ENCODE measurements around the gene AFTPH. TPM values are rescaled to one million over a fixed set of nuclear protein-coding genes. Genes with fewer than 3 reads are reported as not detected.

AFTPH gene
- total and polyA plus RNA-seq, 8 donors = 16.1 to 35.4 (median 19.6) TPM

DNA sequence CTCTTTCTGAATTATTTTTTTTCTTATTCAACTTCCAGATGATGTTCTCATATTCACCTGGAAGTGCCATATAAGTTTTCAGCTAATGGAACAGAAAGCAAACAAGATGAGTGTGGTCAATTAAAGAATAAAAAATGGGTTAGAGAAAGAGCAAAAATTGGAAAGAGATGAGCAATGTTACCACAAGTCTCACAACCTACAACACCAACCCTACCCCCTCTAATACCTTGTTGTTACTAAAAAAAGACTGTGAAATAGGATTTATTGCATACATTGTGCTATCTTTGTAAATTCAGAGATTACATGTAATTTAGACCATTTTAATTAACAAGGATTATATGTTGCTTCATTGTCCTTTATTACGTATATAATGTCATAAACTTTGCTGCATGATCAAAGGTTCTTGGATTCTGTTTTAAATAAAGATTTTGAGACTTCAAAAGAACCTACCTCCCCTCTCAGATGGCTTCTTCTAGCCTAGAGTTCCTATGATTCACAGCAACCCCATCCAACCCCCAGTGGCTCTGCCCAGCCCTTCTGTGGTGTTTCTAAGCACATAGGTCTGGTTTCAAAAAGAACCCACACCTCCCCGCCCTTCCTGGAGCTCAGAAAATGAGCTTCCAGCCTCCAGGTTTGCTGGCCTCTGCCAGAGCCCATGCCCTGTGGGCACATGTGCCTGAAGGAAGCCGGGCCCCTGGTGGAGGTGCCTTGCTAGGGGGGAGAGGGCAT is 45.5 kb upstream of the AFTPH start:
- 90 to 91% methylated on average over 3 of the region's 3 CpGs for WGBS, 2 donors
- intact Hi-C loops (cut with DNase I) = no loop called here
- H3K9me3 ChIP-seq = no peaks in the 10 kb centered on the region
- no peaks in the 10 kb centered on the region for H3K27me3 ChIP-seq
- FAIRE-seq = no peak
- H3K36me3 ChIP-seq = no peaks in the 10 kb centered on the region
- no peak overlapping the region for H3K27ac ChIP-seq
- ATAC-seq = no peak
- H3K4me1 ChIP-seq = no peaks in the 10 kb centered on the region
- H3K4me3 ChIP-seq = no peak overlapping the region
- DNase-seq = no peak
- TF ChIP-seq, protein P1, sequence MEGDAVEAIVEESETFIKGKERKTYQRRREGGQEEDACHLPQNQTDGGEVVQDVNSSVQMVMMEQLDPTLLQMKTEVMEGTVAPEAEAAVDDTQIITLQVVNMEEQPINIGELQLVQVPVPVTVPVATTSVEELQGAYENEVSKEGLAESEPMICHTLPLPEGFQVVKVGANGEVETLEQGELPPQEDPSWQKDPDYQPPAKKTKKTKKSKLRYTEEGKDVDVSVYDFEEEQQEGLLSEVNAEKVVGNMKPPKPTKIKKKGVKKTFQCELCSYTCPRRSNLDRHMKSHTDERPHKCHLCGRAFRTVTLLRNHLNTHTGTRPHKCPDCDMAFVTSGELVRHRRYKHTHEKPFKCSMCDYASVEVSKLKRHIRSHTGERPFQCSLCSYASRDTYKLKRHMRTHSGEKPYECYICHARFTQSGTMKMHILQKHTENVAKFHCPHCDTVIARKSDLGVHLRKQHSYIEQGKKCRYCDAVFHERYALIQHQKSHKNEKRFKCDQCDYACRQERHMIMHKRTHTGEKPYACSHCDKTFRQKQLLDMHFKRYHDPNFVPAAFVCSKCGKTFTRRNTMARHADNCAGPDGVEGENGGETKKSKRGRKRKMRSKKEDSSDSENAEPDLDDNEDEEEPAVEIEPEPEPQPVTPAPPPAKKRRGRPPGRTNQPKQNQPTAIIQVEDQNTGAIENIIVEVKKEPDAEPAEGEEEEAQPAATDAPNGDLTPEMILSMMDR (IDR thresholded peaks at IDR 0.05) = no peak

DNA sequence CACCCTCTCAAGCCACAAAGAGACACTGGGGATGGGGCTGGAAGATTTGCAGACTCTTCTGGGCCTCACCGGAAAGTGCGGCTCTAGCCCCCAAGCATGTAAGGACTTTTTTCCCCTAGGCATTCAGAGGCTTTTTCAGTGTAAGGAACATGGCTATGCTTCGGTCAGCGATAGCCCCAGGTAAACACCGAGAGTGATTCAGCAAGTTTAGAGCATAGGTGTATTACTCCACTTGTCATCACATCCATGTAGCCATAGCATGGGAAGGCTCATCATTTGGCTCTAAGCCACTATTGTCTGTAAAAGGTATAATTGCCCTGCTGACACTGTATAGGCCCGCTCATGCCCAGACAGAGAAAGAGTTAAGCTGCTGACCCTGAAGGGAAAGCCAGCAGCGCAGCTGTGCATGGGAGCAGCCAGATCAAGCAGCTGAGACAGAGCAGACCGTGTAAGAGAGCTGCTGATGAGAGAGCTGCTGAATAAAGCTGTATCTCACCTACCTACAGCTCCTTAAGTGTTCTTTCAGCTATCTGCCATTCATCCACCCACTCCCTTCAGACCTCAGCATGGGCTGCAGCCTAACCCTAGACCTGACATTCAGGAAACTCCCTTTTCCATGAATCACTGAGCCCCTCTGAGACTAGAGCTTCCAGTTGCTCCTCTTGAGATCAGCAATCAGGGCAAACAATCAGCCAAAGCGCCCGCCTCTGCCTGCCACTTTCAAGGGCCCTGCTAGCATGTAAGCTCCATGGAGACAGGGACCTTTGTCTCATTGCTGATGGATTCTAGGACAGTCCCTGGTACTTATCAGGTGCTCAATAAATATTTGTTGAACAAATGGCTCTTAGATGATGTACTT is 44.6 kb upstream of the AFTPH start:
- DNase-seq = no peak
- TF ChIP-seq, protein P1 (IDR thresholded peaks at IDR 0.05) = no peak
- Histone ChIP-seq H3K4me3 (no peak overlapping the region), H3K27ac (no peak overlapping the region), H3K9me3 (no peaks in the 10 kb centered on the region), H3K36me3 (no peaks in the 10 kb centered on the region), H3K4me1 (no peaks in the 10 kb centered on the region), H3K27me3 (no peaks in the 10 kb centered on the region)
- intact Hi-C loops (cut with DNase I) = no loop called here
- peak in 2 of 4 donors; percentile 64 to 72 for ATAC-seq
- no peak for FAIRE-seq
- 83 to 84% methylated on average over 10 of the region's 10 CpGs for WGBS, 2 donors

- Histone ChIP-seq H3K36me3 (no peaks in the 10 kb centered on the region), H3K4me3 (no peak overlapping the region), H3K4me1 (no peaks in the 10 kb centered on the region), H3K27ac (no peak overlapping the region), H3K9me3 (no peaks in the 10 kb centered on the region), H3K27me3 (no peaks in the 10 kb centered on the region)
- 77 to 84% methylated on average over 5 of the region's 5 CpGs for WGBS, 2 donors
- intact Hi-C loops (cut with DNase I) = no loop called here
- FAIRE-seq = no peak
- no peak for DNase-seq
- TF ChIP-seq, protein P1 (IDR thresholded peaks at IDR 0.05) = no peak
- ATAC-seq = no peak
These were observed 42.5 kb upstream of the AFTPH start for GRCh38 chr2:64481665-64482064.

- no peaks in the 10 kb centered on the region for H3K36me3 ChIP-seq
- intact Hi-C loops (cut with DNase I) = no loop called here
- TF ChIP-seq, protein P1 (IDR thresholded peaks at IDR 0.05) = no peak
- ATAC-seq (no peak), FAIRE-seq (no peak), DNase-seq (no peak)
- H3K4me1 ChIP-seq = no peaks in the 10 kb centered on the region
- H3K4me3 ChIP-seq = no peak overlapping the region
- H3K27me3 ChIP-seq = no peaks in the 10 kb centered on the region
- H3K27ac ChIP-seq = no peak overlapping the region
- no peaks in the 10 kb centered on the region for H3K9me3 ChIP-seq
- WGBS, 2 donors = 79 to 84% methylated on average over 1 of the region's 1 CpG
These were observed 41.9 kb upstream of the AFTPH start for GRCh38 chr2:64482243-64482642.
